GM12878 (cell line): Measurements from ENCODE around the gene PALD1. TPM values are rescaled to one million over a fixed set of nuclear protein-coding genes. Genes with fewer than 3 reads are reported as not detected.

Experiments used
- BACH1 ChIP-seq: fragments of 450-650 bp; IDR thresholded peaks from 2 replicates; pipeline ENCODE4 v1.6.1; 2017; ENCODE audit warnings: mild to moderate bottlenecking, borderline replicate concordance
- BMI1 ChIP-seq: fragments of 450-650 bp; IDR thresholded peaks from 2 replicates; pipeline ENCODE4 v1.6.1; 2016; ENCODE audit warnings: mild to moderate bottlenecking, moderate library complexity, borderline replicate concordance
- CEBPB ChIP-seq, 2 experiments: fragments of 150-350 bp in 1 of 2; IDR thresholded peaks; 2 replicates each; pipeline ENCODE4 v1.6.1; 2012 to 2014; ENCODE audit warnings: low read depth in 2 of 2, low read length in 2 of 2, borderline replicate concordance in 1 of 2, inconsistent platforms in 1 of 2
- DPF2 ChIP-seq: fragments of 450-650 bp; IDR thresholded peaks from 2 replicates; pipeline ENCODE4 v1.6.1; 2017; ENCODE audit warnings: mild to moderate bottlenecking
- MYC ChIP-seq: IDR thresholded peaks from 2 replicates; pipeline ENCODE4 v1.6.1; 2011; ENCODE audit warnings: mild to moderate bottlenecking, low read length, moderate library complexity, inconsistent platforms; ENCODE audit not compliant: insufficient read depth, insufficient replicate concordance, insufficient read length, severe bottlenecking
- NBN ChIP-seq: fragments of 450-650 bp; IDR thresholded peaks from 2 replicates; pipeline ENCODE4 v1.6.1; 2016
- POLR2AphosphoS5 ChIP-seq: IDR thresholded peaks from 2 replicates; pipeline ENCODE4 v1.6.1; 2011; ENCODE audit warnings: mild to moderate bottlenecking, low read length, inconsistent platforms
- polyA plus RNA-seq, 11 experiments: library from polyadenylated mRNA; depleted of rRNA in 4 of 11; unstranded in 6 of 11; stranded (reverse) in 5 of 11; fragments of >200 nt; fragmentation: Nextera tagmentation in 4 of 11; fragmentation: Illumina TruSeq in 1 of 11; extraction: Ambion mirVana in 4 of 11; extraction: Trizol in 1 of 11; gene quantifications; 1 replicate in 1 of 11; 2 replicates in 10 of 11; pipeline versions ENCODE4 v1.2.1 to v1.2.3, GENCODE V29; 2011 to 2016; ENCODE audit warnings: inconsistent platforms in 2 of 11, missing spikeins in 2 of 11, low read depth in 1 of 11
- total RNA-seq, 4 experiments: library from RNA; depleted of rRNA in 3 of 4; stranded (reverse); fragments of >200 nt in 3 of 4; fragmentation: Illumina TruSeq in 1 of 4; extraction: Trizol in 1 of 4; gene quantifications; 2 replicates each; pipeline versions ENCODE4 v1.2.1 to v1.2.3, GENCODE V29; 2013 to 2021
- TF ChIP-seq, protein P1 (sequence below): fragments of 450-650 bp; IDR thresholded peaks from 2 replicates; pipeline ENCODE4 v1.6.1; 2017; ENCODE audit warnings: mild to moderate bottlenecking, moderate library complexity
- TF ChIP-seq, protein P2 (sequence below): fragments of 150-350 bp; IDR thresholded peaks from 2 replicates; pipeline ENCODE4 v1.6.1; 2014; ENCODE audit warnings: mild to moderate bottlenecking, low read depth, low read length

PALD1 gene
- total and polyA plus RNA-seq, 10 of the 15 experiments (the other 5 are each of a cell fraction or from before 2014, with no cell fraction given), result 0.43 to 20.9 (median 9.0) TPM

DNA sequence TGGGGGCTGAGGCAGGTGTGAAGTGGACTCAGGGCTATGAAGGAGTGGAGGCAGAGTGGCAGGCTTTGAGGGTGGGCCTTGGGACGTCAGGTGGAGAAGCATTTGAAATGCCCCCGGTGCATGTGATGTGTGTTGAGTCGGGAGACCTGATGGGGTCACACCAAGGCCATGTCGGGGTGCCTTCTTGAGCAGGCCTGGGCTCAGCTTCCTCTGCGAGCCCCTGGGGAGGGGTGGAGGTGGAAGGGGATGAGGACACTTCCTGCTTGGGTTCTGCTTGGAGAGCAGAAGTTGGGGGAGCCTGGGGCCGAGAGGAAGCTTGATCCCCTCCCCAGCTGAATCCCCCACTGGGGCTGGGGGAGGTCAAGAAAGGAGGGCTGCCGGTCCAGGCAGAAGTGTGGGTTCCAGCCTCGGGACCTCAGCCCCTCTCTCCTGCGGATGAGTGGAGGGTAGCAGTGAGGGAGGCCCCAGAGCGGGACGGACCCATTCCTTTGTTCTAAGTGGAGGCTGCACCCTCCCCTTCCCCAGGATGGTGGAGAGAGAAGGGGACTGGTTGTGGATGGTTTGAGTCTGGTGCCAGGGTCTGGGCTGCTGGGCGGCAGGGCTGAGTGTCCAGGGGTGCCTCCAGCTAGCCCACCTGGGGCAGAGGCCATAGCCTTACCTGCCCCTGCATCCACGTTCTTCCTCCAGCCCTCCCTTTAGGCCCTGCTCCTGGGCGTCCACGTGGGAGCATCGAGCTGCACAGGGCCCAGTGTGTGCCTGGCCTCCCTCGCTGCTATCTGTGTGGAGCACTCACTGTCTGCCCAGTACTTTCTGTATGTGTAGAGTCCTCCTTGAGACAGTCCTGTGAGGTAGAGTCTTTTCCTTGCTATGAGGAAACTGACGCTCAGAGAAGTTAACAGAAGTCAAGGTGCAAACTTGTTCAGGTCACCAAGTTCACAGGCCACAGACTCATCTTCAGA, 87.3 kb downstream of the PALD1 start (continued):
- TF ChIP-seq, protein P1, sequence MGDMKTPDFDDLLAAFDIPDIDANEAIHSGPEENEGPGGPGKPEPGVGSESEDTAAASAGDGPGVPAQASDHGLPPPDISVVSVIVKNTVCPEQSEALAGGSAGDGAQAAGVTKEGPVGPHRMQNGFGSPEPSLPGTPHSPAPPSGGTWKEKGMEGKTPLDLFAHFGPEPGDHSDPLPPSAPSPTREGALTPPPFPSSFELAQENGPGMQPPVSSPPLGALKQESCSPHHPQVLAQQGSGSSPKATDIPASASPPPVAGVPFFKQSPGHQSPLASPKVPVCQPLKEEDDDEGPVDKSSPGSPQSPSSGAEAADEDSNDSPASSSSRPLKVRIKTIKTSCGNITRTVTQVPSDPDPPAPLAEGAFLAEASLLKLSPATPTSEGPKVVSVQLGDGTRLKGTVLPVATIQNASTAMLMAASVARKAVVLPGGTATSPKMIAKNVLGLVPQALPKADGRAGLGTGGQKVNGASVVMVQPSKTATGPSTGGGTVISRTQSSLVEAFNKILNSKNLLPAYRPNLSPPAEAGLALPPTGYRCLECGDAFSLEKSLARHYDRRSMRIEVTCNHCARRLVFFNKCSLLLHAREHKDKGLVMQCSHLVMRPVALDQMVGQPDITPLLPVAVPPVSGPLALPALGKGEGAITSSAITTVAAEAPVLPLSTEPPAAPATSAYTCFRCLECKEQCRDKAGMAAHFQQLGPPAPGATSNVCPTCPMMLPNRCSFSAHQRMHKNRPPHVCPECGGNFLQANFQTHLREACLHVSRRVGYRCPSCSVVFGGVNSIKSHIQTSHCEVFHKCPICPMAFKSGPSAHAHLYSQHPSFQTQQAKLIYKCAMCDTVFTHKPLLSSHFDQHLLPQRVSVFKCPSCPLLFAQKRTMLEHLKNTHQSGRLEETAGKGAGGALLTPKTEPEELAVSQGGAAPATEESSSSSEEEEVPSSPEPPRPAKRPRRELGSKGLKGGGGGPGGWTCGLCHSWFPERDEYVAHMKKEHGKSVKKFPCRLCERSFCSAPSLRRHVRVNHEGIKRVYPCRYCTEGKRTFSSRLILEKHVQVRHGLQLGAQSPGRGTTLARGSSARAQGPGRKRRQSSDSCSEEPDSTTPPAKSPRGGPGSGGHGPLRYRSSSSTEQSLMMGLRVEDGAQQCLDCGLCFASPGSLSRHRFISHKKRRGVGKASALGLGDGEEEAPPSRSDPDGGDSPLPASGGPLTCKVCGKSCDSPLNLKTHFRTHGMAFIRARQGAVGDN, result no peak
- TF ChIP-seq MYC (no peak), NBN (no peak), BACH1 (no peak), DPF2 (no peak), POLR2AphosphoS5 (no peak), CEBPB (IDR thresholded peaks at IDR 0.05; ENCODE audit: borderline replicate concordance in 1 of 2, low read depth in 2 of 2, low read length in 2 of 2) (no peak), BMI1 (no peak)
- TF ChIP-seq, protein P2, sequence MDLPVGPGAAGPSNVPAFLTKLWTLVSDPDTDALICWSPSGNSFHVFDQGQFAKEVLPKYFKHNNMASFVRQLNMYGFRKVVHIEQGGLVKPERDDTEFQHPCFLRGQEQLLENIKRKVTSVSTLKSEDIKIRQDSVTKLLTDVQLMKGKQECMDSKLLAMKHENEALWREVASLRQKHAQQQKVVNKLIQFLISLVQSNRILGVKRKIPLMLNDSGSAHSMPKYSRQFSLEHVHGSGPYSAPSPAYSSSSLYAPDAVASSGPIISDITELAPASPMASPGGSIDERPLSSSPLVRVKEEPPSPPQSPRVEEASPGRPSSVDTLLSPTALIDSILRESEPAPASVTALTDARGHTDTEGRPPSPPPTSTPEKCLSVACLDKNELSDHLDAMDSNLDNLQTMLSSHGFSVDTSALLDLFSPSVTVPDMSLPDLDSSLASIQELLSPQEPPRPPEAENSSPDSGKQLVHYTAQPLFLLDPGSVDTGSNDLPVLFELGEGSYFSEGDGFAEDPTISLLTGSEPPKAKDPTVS, result no peak
